RPMI7951 (cell line): ENCODE measurements around the gene CCDC158. TPM values are rescaled to one million over a fixed set of nuclear protein-coding genes. Genes with fewer than 3 reads are reported as not detected.
A peak's percentile ranks its signal among the peaks of the same experiment; 100 is the strongest.
"Not testable (repeated sequence)": the region's sequence is repeated elsewhere in the genome, so short reads cannot be mapped to it uniquely, and the experiment has no call there.

ENCODE experiments used
- DNase-seq: peaks from one replicate; pipeline ENCODE4 v3.0.0-alpha.2; 2012; ENCODE audit warnings: low read depth
- total RNA-seq: library from RNA; depleted of rRNA; stranded (reverse); fragments of >200 nt; shearing (Covaris generic); gene quantifications from 2 replicates; pipeline ENCODE4 v1.2.3, GENCODE V29; 2014

CCDC158 gene
- total RNA-seq, 1 experiment from 2014 or later, result not detected

DNA sequence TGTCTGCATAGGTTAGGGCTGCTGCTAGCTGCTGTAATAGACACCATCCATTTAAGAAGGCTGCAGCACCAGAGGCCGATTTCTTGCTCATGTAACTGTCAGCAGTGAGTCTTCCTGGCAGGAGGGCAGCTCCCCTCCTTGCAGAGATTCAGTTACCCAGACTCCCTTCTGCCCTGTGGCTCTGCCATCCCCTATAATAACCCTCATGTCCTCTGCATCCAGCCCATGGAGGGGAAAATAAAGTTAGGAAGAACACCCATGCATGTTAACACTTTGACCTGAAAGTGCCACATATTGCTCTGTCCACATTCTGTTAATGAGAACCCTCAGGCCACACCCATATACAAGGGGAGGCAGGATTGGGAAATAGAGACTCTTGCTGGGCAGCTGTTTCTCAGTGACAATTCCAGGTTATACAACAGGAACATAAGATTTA lies 109.0 kb downstream of the CCDC158 start:
- no peak for DNase-seq

DNA sequence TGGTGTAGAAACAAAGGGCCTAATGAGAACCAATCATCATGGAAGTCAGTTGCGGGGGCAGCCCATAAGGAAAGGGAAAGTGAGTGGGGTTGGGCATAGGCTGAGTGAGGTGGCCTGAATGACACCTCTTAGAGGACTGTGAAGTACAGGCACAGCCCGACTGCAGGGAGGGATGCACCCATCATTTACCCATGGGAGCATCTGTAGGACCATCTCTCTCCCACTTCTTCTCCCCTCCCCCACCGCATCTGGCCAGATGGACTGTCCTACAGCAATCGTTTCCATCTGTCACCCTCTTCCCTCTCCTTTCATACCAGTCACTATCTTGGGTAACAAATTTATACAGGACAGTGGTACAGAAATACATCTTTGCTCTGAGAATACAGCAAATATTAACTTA lies 110.3 kb downstream of the CCDC158 start:
- DNase-seq, result no peak

- no peak for DNase-seq
Measured at GRCh38 chr4:76309939-76310550, 110.9 kb downstream of the CCDC158 start.

GRCh38 chr4:76308548-76308947 lies 112.4 kb downstream of the CCDC158 start:
- peak; percentile 6 for DNase-seq

DNA sequence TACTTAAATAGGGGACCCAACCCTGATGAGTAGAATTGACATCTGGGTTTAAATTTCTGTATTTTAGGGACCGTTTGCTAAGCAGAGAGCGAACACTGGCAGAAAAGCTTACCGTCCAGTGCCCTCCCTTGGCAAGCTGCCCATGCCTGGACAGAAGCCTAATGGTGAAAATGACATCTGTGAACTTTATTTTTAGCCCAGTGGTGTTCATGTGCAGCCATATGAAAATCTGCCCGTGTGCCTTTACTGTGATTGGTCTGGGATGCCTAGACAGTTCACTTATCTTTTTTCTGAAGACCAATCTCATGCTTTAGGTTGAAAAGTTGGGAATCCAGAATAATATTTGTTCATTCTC lies 113.3 kb downstream of the CCDC158 start:
- peak; percentile 60 for DNase-seq

DNA sequence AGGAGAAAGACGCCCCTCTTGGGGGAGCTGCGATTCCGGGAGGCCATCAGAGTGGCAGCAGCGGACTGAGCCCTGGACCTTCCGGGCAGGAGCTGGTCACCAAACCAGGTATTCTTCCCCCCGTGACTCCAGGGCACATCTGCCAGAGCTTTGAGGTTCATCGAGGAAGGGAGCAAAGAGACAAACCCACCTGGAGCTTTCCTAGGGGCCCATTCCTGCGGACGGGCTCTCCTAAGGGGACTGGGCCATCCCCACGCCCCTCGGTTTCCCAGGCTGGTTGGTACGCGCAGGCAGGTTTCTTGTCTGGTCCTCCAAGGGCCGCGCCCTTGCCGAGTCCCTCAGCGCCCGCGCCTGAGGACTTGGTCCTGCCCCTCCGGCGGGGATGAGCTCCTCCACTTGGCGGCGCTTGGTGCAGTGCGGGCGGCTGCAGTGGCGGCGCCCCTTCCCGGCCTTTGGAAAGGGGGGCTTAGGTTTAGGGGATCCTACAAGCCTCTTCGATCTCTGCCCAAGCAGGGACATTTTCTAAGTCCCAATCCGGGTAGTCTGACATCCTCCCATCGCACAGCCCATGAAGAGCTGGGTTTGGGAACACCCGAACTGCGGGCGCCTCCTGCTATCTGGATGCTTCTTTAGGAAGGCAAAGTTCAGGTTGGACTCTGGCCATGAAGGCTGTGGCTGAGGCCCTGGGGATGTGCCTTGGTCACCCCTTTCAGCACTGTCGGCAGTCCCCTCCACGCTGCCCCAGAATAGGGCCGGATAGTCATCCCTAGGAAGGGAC lies 113.9 kb downstream of the CCDC158 start:
- DNase-seq, result peak; percentile 60

DNA sequence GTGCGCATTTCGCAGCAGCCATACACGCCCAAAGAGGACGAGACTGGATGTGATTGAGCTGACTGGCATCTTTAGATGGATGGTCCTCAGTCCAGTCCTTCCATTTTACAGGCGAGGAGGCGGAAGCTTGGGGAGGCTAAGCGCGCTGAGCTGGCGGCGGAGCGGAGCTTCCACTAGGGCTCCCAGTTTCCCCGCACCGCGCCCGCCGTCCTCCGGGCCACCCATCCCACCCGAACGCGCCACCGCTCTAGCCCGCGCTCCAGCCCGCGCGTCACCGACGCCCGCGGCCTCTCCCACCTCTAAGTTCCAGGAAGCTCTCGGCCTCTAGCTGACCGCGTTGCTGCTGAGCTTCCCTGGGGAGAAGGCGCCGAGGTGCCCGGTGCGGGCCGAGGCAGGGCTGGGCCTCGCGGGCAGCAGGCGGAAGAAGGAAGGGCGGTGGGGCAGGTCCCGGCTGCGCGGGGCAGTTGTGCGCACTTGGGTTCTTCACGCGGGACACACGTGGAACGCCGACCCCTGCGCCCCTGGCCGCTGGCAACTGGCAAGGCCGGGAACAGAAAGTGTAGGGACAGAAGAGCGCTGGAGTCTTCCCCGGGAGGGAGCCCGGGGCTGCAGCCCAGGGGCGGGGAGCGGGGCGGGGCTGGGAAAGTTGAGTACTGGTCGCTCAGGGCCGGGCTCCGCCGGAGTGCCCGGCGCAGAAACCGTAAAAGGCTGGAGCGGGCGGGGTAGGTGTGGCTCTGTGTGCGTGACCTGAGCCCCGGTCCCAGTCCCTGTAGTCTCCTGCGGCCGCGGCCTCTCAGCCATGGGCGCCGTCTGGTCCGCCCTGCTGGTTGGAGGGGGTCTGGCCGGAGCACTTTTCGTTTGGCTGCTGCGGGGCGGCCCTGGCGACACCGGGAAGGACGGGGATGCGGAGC lies 114.7 kb downstream of the CCDC158 start, which contains the start of gene STBD1:
STBD1 (plus strand) TSS at position 763 of the 911 bp plus-strand sequence; CDS start at position 800, 37 bp downstream.
- peak; percentile 80 for DNase-seq

DNA sequence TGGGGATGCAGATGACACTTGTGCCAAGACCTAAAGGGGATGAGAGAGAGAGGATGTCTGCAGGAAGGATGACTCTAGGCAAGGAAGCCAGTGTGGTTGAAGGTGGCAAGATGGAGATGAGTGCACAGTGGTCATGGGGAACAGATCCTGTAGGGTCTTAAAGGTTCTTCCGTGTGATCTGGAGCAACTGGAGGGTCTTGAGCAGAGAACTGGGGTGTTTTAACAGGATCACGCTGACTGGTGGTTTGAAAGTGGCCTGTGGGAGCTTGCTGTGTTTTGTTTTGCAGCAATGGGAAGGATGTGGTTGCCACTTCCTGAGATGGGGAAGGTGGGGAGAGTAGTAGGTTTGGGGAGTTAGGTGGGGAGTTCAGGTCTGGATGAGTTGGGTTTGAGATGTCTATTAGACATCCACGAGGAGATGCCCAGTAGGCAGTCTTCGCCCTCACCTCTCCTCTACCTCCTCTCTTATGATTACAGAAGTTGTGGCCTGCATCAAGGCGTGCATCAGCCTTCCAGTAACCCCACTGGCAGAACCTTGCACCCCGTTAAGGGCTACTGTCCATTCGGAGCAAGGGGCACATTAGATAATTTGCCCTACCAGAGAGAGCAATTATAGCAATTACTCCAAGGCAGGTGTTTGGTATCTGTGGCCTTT lies 115.8 kb downstream of the CCDC158 start:
- no peak for DNase-seq

DNA sequence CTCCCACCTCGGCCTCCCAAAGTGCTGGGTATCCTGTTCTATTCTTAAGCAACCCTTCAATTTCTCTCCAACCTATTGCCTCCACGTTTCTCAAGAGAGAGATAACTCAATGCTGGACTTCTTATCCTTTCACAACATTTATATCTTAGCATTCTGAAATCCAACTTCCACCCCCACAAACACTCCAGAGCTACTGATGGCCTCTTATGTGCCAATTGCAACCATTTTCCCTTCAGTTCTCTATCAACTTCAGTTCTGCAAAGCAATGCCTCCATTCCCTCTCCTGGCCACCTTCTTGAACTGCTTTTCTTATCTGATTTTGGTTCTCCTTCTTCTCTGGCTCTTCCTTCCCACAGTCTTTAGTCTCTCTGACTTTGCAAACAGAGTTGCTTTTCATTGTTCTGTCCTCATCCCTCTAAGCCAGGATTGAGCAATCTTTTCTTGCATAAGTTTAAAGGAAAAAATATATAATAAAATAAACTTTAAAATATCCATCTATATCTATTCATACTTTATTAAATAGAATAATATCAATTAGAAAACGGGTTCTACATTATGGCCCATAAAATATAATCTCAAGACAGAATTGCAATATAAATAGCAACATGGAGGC lies 118.0 kb downstream of the CCDC158 start:
- no peak for DNase-seq

GRCh38 chr4:76301775-76302162 lies 119.2 kb downstream of the CCDC158 start:
- DNase-seq, result no peak

DNA sequence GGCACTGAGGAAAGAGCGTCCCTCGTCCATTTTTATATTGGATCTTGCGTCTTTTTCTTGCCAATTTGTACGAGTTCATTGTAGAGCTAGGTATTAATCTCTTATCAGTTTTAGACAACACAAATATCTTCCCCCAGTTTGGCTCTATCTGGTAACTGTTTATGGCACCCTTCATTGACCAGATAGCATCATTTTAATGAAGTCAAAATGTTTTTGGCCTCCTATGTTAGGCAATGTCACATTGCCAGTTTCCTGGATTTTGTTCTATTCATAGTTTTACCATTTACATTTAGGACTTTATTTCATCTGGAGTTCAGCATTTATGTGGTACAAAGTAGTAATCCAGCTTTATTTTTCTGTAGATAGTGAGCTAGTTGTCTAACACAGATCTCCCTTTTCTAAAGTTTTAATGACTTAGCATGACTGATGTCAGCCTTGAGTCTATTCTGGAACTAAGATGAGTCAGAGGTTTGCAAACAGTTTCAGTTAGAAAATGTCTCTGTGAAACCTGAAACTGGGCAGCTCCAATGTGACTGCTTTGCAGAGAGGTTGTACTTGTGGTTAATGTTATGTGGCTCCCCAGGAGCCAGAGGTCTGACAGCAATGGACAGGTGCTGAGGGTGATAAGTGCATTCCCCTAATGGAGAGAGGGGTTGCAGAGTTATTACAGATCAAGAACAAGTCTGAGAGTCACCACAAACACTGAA lies 119.7 kb downstream of the CCDC158 start:
- DNase-seq, result peak; percentile 81

DNA sequence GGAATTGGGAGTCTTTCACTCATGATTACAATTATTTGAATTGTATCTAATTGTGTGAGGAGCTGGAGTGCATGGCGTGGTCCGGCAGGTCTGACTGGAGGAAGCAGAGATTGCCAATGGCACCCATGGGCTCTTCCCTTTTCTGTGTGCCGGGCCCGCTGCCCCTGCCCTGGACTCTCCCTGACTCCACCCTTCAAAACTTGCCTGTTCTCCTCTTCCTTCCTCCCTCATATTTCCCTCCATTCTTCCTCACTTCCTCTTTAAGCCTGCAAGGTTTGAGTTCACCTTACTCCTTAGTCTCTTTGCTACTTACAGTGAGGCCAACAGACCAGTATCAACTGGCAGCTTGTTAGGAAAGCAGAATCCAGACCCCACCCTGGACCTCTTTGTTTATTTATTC lies 120.9 kb downstream of the CCDC158 start:
- no peak for DNase-seq

GRCh38 chr4:76298227-76298626 lies 122.7 kb downstream of the CCDC158 start:
- no peak for DNase-seq

DNA sequence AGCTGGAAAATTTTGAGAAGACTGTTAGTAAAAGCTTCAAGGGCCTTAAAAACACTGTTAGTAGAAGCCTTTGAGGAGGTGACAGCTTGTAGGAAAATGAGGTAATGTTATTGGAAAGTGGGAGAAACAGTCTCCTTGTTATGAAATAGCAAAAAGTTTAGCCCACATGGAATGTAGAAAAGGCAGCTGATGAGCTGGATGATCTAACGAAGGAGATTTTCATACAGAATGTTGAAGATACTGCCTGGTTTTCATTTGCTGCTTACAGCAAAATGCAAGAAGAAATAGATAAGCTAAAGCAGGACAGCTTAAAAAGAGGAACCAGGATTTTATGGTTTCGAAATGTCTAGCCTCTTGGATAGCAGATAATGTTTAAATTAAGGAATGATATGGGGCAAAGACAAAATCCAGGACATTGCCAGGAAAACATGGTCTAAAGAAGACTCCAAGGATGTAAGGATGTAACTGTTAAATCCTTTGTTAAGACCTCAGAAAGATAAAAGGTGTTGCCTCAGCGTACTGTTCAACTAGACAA lies 124.6 kb downstream of the CCDC158 start:
- DNase-seq, result no peak

DNA sequence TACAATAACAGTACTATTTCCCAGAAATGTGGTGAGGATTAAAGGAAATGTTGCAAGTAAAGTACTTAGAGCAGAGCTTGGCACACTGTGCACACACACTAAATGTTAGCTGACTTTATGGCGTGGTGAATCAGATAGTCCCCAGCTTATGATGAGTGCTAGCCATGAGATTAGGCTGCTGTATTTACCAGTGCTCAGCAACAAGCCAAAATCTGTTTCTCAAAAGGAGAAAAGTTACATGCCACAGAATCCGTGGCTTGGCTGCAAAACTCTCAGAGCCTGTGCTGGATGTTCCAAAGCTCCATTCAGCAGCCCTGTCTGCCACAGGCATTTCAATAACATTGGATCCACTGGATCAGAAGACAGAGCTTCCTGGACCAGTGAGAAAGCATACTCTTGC lies 127.2 kb downstream of the CCDC158 start:
- DNase-seq, result no peak

- no peak for DNase-seq
Measured at GRCh38 chr4:76292730-76293129, 128.2 kb downstream of the CCDC158 start.

GRCh38 chr4:76287811-76288210 lies 133.1 kb downstream of the CCDC158 start:
- not testable (repeated sequence) for DNase-seq

DNA sequence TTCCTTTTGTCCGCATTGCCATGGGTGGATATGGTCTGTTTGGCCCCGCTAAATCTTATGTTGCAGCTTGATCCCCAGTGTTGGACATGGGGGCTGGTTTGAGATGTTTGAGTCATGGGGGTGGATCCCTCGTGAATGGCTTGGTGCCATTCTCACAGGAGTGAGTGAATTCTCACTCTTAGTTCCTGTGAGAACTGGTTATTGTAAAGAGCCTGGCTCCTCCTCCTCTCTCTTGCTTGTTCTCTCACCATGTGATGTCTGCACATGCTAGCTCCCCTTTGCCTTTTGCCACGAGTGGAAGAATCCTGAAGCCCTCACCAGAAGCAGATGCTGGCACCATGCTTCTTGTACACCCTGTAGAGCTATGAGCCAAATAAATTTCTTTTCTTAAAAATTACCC lies 137.0 kb downstream of the CCDC158 start:
- DNase-seq, result peak; percentile 2

DNA sequence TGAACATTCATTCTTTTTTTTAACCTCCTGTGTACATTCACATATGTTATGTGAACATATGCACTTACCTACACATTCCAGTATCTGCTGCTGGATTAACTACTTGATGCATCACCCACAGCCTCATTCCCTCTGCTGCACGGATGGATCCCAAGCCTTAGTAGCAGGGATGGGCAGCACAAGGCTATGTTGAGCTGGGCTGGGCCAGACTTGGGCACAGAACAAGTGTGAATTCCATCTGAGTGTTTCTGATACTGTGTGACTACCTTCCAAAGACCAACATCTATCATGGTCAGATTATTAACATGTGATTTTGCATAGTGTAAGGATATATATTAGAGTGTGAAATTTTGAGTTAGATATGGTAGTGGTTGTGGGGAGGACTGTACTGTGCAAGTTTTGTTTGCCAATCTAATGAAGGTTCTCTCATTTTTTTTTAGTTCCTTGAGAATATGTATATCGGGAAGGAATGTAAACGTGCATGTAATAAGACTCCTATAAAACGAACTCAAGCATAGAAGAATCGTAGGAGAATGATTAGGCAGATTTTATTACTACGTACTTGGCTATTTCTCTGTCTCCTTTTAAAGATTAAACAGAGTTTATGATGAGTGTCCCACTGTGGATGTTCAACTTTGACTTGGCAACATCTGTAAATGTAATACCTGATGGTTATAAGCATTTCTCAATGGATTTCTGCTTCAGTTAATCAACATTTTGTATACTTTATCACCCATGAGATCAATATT lies 137.8 kb downstream of the CCDC158 start:
- DNase-seq, result no peak

DNA sequence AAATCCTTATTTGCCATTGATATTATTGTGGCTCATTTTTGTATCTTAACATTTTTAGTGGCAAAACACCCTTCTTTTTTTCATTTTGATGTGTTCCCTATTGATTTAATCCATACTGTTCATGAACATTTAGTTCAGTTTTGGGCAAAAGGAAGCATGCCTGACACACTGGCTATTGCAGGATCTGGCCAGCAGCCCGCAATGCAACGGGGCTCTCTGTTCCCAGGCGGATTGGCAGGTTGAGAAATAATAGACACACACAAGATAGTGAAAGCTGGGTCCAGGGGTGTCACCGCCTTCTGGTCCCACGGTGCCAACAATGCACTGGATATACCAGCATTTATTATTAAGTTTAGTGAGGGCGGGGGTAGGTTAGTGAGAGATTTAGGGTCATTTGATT lies 139.3 kb downstream of the CCDC158 start:
- not testable (repeated sequence) for DNase-seq
